HG03039 (cell line): Measurements from ENCODE around the gene KLHL30.
"Not testable (repeated sequence)": the region's sequence is repeated elsewhere in the genome, so short reads cannot be mapped to it uniquely, and the experiment has no call there.

Experiments used
- ATAC-seq: cut with Tn5 transposase; IDR thresholded peaks from one replicate; pipeline ENCODE4 v1.9.1; 2021; ENCODE audit warnings: mild to moderate bottlenecking, moderate library complexity; ENCODE audit not compliant: unreplicated experiment

The KLHL30 gene

DNA sequence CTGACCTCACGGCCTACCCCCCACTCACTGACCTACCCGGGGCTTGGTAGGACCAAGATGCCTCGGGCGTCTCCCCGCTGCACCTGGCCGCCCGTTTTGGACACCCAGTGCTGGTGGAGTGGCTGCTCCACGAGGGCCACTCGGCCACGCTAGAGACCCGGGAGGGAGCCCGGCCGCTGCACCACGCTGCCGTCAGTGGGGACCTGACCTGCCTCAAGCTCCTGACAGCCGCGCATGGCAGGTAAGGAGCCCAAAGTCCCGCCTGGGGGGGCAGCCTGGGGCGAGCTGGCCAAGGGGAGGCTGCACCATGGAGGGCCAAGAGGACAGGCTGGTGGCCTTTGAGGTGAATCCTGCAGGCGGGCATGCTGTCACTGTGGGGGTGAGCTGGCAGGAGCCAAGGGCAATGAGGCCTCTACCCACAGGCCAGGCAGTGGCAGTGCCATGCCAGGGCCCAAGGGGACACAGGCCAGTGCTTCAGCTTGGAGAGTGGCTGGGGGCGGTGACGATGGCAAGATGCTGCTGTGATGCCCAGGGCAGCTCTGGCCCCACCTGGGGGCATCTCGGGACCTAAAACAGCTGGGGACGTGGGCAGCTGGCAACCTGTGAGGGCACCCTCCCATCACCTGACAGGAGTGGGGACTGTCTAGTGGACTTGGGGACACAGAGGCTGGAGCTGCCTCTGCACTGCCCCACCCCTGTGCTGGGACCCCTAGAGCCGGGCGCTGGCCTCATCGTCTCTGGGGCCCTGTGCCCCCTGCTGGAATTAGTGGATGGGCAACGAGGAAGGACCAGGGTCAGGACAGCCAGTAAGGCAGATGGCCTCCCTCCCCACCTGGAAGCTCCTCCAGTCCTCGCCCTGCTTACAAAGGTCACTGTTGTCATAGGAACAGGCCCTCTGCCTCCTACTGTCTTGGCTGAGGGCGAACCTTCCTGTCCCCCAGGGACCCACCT is 36.3 kb upstream of the KLHL30 start:
- ATAC-seq: no peak

DNA sequence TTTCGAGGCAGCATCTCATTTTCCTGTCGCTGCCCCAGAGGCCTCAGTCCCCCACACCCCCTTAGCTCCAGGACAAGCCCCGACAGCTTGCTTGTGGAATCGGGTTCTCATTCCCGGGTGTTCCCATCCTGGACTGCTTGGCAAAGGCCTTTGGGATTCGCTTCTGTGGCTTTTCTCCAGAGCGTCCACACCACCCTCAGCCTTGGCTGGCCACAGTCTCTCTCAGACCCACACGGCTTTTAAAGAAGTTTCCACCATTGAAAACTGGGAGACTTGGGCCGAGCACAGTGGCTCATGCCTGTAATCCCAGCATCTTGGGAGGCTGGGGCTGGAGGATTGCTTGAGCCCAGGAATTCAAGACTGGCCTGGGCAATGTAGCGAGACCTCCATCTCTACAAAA is 35.6 kb upstream of the KLHL30 start:
- ATAC-seq: no peak

- ATAC-seq: no peak
These were observed 34.8 kb upstream of the KLHL30 start for GRCh38 chr2:238103465-238104225.

DNA sequence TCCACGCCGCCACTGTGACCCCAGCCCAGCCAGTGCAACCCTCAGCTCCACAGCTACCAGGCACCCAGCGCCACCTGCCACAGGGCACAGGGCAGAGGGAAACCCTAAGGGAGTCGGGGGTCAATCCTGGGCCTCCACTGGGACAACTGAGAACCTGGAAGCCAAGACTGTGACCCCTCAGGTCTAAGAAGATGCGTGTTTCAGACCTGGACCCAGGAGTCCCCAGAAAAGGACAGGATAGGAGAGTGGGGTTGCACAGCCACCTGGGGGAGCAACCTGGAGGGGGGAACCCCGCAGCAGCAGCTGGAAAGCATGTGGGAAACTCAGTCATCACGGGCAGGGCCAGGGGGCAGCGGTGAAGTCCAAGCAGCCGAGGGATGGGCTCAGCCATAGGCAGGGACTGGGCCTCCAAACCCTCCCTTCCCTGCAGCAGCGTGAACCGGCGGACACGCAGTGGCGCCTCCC is 34.2 kb upstream of the KLHL30 start:
- no peak for ATAC-seq

GRCh38 chr2:238104691-238105371 is 33.6 kb upstream of the KLHL30 start:
- no peak for ATAC-seq

GRCh38 chr2:238105506-238106338 is 32.7 kb upstream of the KLHL30 start:
- ATAC-seq: no peak

DNA sequence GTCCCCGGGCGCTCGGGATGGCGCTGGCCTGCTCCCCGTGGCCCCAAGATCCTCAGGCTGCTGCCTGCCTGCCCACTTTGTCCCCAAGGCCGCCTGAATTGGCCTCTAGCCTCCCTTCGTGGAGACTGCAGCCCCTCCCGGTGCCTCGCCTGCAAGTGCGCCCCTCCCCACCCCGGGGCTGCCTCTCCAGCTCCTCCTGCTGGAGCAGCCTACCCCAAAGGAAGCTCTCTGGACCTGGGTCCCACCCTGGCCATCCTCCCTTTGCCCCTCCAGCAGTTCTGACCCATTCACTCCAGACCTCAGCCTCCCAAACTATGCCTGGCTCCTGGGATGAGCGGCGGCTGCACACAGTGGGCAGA is 32.1 kb upstream of the KLHL30 start:
- no peak for ATAC-seq

GRCh38 chr2:238106698-238107524 is 31.6 kb upstream of the KLHL30 start:
- ATAC-seq: no peak

GRCh38 chr2:238107525-238108422 is 30.7 kb upstream of the KLHL30 start:
- ATAC-seq: peak; percentile 51

GRCh38 chr2:238108423-238109183 is 29.9 kb upstream of the KLHL30 start:
- no peak for ATAC-seq

DNA sequence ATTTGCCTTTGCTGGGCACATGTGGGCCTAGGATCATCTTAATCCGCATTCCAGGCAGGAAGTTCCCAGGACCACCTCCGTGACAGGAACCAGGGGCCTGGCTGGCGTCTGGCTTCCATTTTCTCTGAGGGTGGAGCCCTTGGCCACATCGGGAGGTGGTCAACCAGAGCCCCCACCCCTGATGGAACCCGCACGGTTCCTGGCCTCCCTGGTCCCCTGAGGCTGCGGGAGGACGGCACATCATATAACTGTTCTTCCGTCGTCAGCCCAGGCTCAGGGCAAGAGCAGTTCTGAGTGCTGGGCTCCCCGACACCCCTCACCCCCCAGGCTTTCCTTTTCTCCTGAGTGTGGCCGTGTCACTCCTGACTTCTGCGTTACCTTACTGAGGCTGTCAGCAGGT is 24.9 kb upstream of the KLHL30 start:
- no peak for ATAC-seq

DNA sequence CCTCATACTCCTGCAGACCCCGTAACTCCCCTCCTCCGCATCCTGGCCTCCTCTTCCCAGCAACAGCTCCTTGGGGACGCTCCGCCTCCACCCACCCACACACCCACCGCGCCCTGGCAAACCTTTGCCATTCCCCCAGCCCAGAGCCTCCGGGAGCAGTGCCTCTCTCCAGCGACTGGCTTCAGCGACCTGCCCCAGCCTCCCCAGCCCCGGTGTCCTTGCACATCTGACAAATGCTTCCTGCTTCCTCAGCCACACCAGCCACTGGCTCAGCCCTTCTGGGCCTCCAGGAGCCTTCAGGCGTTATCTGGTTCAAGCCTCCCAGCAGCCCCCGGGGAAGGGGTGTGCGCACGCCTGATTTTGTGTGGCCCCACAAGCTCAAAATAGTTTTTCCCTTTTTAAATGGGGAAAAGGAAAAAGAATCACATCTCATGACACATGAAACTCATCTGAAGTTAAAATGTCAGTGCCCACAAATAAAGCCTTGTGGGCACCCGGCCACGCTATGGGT is 24.1 kb upstream of the KLHL30 start:
- no peak for ATAC-seq

DNA sequence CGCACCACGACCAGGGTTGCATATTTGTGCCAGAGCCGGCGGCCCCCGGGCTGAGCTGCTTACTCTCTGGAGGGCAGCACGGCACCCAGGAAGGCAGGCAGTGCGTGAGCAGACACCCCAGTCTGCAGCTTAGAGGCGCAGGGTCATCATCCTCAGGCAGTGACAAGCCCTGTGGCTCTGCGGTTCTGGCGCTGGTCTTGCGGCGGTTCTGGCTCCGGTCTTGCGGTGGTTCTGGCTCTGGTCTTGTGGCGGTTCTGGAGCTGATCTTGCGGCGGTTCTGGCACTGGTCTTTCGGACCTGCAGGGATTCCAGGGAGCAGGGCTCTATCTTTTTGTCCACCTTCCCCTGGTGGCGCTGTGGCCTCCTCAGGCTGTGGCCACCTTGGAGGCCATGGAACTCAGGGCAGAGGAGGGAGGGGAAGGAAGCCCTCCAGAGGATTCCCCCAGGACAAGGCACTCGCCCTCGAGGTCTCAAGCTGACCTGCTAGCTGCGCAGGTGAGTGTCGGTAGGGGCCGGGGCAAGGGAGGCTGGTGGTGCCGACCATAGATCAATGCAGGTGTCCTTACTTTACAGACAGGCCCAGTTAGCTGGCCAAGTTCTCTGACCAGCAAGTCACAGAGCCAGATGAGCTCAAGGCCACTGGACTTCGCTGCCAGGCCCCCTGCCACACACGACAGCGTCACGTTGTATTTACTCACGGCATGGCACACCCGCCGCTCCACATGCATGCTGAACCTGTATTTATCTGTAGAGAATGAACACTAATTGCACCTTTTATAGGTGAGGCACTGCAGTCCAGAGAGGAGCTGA is 23.4 kb upstream of the KLHL30 start:
- no peak for ATAC-seq

GRCh38 chr2:238115709-238116108 is 22.8 kb upstream of the KLHL30 start:
- ATAC-seq: not testable (repeated sequence)

GRCh38 chr2:238116298-238117198 is 21.9 kb upstream of the KLHL30 start:
- ATAC-seq: no peak
